Measurements from ENCODE around the gene ZNF521. TPM values are rescaled to one million over a fixed set of nuclear protein-coding genes. Genes with fewer than 3 reads are reported as not detected.

Gene ZNF521
- total and polyA plus RNA-seq, 4 donors = 0.50 to 3.7 (median 1.5) TPM

DNA sequence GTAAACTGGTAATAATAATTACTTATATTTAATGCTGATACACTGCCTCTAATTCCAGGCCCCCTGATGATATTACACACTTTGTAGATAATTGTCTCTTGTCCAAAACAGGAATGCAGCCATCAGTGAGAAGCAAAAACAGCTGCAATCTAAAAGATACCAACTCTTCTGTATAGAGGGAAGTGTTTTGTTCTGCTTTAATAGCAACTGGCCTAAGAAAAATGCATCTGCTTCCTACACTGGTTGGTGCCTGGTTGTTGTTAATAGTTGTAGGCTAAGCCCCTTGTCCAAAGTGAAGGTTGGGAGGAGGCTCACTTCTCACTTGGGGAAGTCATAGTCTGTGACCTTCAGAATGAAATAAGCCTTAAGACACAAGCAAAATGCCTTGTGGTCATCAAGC lies 332.0 kb downstream of the ZNF521 start:
- no peak for TF ChIP-seq RXRA (IDR thresholded peaks at IDR 0.05)
- TF ChIP-seq, protein P1, sequence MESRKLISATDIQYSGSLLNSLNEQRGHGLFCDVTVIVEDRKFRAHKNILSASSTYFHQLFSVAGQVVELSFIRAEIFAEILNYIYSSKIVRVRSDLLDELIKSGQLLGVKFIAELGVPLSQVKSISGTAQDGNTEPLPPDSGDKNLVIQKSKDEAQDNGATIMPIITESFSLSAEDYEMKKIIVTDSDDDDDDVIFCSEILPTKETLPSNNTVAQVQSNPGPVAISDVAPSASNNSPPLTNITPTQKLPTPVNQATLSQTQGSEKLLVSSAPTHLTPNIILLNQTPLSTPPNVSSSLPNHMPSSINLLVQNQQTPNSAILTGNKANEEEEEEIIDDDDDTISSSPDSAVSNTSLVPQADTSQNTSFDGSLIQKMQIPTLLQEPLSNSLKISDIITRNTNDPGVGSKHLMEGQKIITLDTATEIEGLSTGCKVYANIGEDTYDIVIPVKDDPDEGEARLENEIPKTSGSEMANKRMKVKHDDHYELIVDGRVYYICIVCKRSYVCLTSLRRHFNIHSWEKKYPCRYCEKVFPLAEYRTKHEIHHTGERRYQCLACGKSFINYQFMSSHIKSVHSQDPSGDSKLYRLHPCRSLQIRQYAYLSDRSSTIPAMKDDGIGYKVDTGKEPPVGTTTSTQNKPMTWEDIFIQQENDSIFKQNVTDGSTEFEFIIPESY (IDR thresholded peaks at IDR 0.05) = no peak
- TF ChIP-seq, protein P2, sequence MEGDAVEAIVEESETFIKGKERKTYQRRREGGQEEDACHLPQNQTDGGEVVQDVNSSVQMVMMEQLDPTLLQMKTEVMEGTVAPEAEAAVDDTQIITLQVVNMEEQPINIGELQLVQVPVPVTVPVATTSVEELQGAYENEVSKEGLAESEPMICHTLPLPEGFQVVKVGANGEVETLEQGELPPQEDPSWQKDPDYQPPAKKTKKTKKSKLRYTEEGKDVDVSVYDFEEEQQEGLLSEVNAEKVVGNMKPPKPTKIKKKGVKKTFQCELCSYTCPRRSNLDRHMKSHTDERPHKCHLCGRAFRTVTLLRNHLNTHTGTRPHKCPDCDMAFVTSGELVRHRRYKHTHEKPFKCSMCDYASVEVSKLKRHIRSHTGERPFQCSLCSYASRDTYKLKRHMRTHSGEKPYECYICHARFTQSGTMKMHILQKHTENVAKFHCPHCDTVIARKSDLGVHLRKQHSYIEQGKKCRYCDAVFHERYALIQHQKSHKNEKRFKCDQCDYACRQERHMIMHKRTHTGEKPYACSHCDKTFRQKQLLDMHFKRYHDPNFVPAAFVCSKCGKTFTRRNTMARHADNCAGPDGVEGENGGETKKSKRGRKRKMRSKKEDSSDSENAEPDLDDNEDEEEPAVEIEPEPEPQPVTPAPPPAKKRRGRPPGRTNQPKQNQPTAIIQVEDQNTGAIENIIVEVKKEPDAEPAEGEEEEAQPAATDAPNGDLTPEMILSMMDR (IDR thresholded peaks at IDR 0.05; ENCODE audit: low read depth, low read length, missing input control) = no peak
- TF ChIP-seq EGR1 (IDR thresholded peaks at IDR 0.05; ENCODE audit: low read depth in 2 of 2) = no peak
- TF ChIP-seq, protein P3, sequence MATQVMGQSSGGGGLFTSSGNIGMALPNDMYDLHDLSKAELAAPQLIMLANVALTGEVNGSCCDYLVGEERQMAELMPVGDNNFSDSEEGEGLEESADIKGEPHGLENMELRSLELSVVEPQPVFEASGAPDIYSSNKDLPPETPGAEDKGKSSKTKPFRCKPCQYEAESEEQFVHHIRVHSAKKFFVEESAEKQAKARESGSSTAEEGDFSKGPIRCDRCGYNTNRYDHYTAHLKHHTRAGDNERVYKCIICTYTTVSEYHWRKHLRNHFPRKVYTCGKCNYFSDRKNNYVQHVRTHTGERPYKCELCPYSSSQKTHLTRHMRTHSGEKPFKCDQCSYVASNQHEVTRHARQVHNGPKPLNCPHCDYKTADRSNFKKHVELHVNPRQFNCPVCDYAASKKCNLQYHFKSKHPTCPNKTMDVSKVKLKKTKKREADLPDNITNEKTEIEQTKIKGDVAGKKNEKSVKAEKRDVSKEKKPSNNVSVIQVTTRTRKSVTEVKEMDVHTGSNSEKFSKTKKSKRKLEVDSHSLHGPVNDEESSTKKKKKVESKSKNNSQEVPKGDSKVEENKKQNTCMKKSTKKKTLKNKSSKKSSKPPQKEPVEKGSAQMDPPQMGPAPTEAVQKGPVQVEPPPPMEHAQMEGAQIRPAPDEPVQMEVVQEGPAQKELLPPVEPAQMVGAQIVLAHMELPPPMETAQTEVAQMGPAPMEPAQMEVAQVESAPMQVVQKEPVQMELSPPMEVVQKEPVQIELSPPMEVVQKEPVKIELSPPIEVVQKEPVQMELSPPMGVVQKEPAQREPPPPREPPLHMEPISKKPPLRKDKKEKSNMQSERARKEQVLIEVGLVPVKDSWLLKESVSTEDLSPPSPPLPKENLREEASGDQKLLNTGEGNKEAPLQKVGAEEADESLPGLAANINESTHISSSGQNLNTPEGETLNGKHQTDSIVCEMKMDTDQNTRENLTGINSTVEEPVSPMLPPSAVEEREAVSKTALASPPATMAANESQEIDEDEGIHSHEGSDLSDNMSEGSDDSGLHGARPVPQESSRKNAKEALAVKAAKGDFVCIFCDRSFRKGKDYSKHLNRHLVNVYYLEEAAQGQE (IDR thresholded peaks at IDR 0.05) = no peak
- TF ChIP-seq SP1 (IDR thresholded peaks at IDR 0.05) = no peak
- TF ChIP-seq, protein P4, sequence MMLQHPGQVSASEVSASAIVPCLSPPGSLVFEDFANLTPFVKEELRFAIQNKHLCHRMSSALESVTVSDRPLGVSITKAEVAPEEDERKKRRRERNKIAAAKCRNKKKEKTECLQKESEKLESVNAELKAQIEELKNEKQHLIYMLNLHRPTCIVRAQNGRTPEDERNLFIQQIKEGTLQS (IDR thresholded peaks at IDR 0.05) = no peak
- TF ChIP-seq, protein P5, sequence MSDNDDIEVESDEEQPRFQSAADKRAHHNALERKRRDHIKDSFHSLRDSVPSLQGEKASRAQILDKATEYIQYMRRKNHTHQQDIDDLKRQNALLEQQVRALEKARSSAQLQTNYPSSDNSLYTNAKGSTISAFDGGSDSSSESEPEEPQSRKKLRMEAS (IDR thresholded peaks at IDR 0.05) = no peak
- TF ChIP-seq RAD21 (IDR thresholded peaks at IDR 0.05) = no peak
- TF ChIP-seq NR2F2 (IDR thresholded peaks at IDR 0.05) = no peak
- no peak for TF ChIP-seq FOXA1 (IDR thresholded peaks at IDR 0.05)
- no peak for TF ChIP-seq TAF1 (conservative IDR thresholded peaks at IDR 0.05)
- TF ChIP-seq HNF4A (conservative IDR thresholded peaks at IDR 0.05) = no peak
- no peak for TF ChIP-seq JUND (IDR thresholded peaks at IDR 0.05)
- no peak for TF ChIP-seq HNF4G (IDR thresholded peaks at IDR 0.05)
- no peak for TF ChIP-seq YY1 (IDR thresholded peaks at IDR 0.05)
- no peak for TF ChIP-seq FOXA2 (IDR thresholded peaks at IDR 0.05)
- Histone ChIP-seq H3K4me1 (ENCODE audit: control insufficient read depth in 4 of 4, insufficient read depth in 4 of 4, low read length in 3 of 4) (no peaks in the 10 kb centered on the region), H3K27me3 (ENCODE audit: control insufficient read depth in 4 of 4, insufficient read depth in 4 of 4, low read length in 3 of 4) (no peaks in the 10 kb centered on the region), H3K27ac (ENCODE audit: low read depth in 1 of 2, low read length in 2 of 2) (no peak overlapping the region), H3K9me3 (ENCODE audit: control insufficient read depth in 4 of 4, low read length in 3 of 4) (peaks cover 0 to 2% (median 1%) of the 10 kb centered on the region in 4 donors), H3K36me3 (ENCODE audit: control insufficient read depth in 4 of 4, insufficient read depth in 3 of 4, low read depth in 1 of 4, low read length in 3 of 4) (no peaks in the 10 kb centered on the region), H3K4me3 (ENCODE audit: low read depth in 1 of 3, low read length in 3 of 3) (no peak overlapping the region), H3K9ac (ENCODE audit: low read depth in 1 of 2, low read length in 2 of 2) (no peak overlapping the region)
- no peak for DNase-seq (ENCODE audit: low spot score)
